ENCODE results near the gene RPS6KA2.

DNA sequence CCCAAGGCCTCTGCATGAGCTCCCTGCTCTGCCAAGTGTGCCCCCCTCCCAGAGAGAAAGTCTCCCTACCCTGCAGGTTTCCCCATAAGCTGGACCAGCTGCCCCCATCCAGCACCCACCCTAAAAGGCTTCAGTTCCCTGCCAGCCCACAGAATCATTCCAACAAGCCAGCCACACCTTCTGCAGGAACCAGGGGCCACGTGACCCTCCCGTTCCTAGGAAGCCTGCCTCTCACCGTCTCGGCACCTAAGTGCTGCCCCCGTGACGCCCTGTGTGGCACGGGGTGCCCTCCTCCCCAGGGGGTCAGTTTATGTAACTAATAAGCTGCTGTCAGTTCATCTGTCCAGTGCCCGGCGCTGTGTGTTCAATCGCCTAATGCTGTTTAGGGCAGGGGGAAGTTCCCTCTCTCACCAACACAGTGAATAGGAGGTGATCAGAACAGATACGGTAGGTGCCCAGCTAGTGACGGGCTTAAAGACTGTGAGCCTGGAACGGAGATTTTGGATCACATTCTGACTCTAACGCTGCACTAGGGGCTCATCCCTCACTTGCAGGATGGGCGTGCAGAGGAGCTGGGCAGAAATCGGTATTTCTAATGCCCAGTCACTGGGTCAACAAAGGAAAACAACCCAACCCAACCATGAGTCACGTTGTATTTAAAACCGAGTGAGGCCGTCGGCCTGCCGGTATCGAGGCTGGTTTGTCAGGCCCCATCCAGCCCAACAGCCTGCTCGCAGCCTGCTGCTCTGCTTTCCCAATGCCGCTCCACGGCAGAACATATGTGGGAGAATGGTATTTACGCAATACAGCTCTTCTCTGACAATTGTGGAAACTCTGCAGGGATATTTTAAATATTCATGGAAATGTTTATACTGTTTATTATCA is 96.6 kb downstream of the RPS6KA2 start:
- TF ChIP-seq POLR2AphosphoS5 (IDR thresholded peaks at IDR 0.05; ENCODE audit: low read depth, low read length) (no peak), CTCF (IDR thresholded peaks at IDR 0.05) (no peak), SIN3A (IDR thresholded peaks at IDR 0.05; ENCODE audit: borderline replicate concordance, insufficient read depth, low read depth, low read length) (no peak), REST (IDR thresholded peaks at IDR 0.05; ENCODE audit: insufficient read depth in 1 of 2, low read depth in 2 of 2, low read length in 1 of 2) (no peak), TCF7L2 (IDR thresholded peaks at IDR 0.05; ENCODE audit: low read depth, low read length) (no peak)

Data from Panc1 (cell line).